Mucosa of descending colon (tissue), 3 donors: ENCODE results near the gene GPC6. TPM values are rescaled to one million over a fixed set of nuclear protein-coding genes. Genes with fewer than 3 reads are reported as not detected.

Source experiments
- ATAC-seq: fragments of 200-7000 bp; cut with Tn5 transposase; one replicate; pipeline ENCODE4 v1.9.1; 2020; ENCODE audit warnings: mild to moderate bottlenecking, moderate library complexity
- DNase-seq, 3 donors: peaks; one replicate each; pipeline ENCODE4 v3.0.0-alpha.2; 2020
- H3K36me3 ChIP-seq: fragments of 200-600 bp; one replicate; pipeline ENCODE4 v1.8.0; 2021; ENCODE audit warnings: low read depth, mild to moderate bottlenecking
- H3K4me1 ChIP-seq: fragments of 200-600 bp; one replicate; pipeline ENCODE4 v1.8.0; 2021; ENCODE audit warnings: low read depth, mild to moderate bottlenecking
- H3K4me3 ChIP-seq: fragments of 200-600 bp; one replicate; pipeline ENCODE4 v1.8.0; 2021; ENCODE audit warnings: mild to moderate bottlenecking
- H3K9me3 ChIP-seq: fragments of 200-600 bp; one replicate; pipeline ENCODE4 v1.8.0; 2021; ENCODE audit warnings: mild to moderate bottlenecking
- intact Hi-C, 2 donors: fragments of 100-400 bp; cut with DNase I in 1 of 2; cut with micrococcal nuclease in 1 of 2; formaldehyde crosslinking; loops; one replicate each; pipeline versions ENCODE4 v1.11.0 to v1.11.1; 2022; cut with DNase I, micrococcal nuclease
- total RNA-seq, 3 donors: library from RNA; stranded (reverse); fragmentation: NEBNext Ultra II Directional in 2 of 3; extraction: Animal tissue kit (Norgen Biotek cat#: 25700) in 2 of 3; gene quantifications; one replicate each; pipeline versions ENCODE4 v1.2.1 to v1.2.4, GENCODE V29; 2021 to 2023
- TF ChIP-seq, protein P1 (sequence below): fragments of 200-600 bp; IDR thresholded peaks from one replicate; pipeline ENCODE4 v1.8.0; 2022; ENCODE audit warnings: antibody characterized with exemption, mild to moderate bottlenecking
- donor health status: DM: no; HTN: no; CAD: no; lungs with moderate emphysema.
- donor health status: DM: no; HTN: no; CAD: no.
- donor health status: DM: no; HTN: yes; CAD: no.

Gene GPC6
- total RNA-seq, 3 donors from 2014 or later, result 2.7 to 11.3 (median 7.5) TPM

DNA sequence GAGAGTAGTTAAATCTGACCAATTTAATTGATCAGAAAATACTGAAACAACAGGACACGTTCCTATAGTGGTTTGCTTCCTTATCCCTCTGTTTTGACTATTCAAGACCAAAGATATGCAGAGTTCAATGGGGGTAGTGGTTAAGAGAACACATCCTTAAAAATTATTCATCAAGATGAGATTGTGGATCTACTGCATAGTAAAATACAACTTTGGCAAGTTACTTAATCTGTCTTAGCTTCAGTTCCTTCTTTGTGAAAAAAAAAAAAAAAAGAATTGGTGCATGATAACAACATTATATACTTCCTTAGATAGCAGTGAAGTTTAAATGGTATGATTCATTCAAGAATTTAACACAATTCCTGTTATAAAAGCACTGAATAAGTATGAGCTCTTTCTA, 700.8 kb downstream of the GPC6 start:
- ATAC-seq (no peak), DNase-seq (no peak)
- H3K36me3 ChIP-seq, result no peaks in the 10 kb centered on the region
- no peak overlapping the region for H3K4me3 ChIP-seq
- H3K9me3 ChIP-seq, result no peaks in the 10 kb centered on the region
- intact Hi-C loops, result no loop called here
- H3K4me1 ChIP-seq, result no peaks in the 10 kb centered on the region
- TF ChIP-seq, protein P1, sequence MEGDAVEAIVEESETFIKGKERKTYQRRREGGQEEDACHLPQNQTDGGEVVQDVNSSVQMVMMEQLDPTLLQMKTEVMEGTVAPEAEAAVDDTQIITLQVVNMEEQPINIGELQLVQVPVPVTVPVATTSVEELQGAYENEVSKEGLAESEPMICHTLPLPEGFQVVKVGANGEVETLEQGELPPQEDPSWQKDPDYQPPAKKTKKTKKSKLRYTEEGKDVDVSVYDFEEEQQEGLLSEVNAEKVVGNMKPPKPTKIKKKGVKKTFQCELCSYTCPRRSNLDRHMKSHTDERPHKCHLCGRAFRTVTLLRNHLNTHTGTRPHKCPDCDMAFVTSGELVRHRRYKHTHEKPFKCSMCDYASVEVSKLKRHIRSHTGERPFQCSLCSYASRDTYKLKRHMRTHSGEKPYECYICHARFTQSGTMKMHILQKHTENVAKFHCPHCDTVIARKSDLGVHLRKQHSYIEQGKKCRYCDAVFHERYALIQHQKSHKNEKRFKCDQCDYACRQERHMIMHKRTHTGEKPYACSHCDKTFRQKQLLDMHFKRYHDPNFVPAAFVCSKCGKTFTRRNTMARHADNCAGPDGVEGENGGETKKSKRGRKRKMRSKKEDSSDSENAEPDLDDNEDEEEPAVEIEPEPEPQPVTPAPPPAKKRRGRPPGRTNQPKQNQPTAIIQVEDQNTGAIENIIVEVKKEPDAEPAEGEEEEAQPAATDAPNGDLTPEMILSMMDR, result no peak

DNA sequence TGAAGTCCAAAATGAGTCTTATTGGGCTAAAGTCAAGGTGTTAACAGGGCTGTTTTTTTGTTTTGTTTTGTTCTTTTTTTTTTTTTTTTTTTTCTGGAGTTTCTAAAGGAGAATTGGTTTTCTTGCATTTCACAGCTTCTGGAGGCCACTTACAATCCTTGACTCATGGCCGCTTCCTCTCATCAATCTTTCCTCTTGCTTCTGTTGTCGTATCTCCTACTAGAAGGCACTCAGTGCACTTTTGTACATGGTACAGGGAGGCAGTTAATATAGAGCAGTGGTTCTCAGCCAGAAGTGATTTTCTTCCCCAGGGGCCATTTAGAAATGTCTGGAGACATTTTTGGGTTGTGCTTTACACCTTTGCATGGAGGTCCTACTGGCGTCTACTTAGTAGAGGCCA, 706.3 kb downstream of the GPC6 start:
- Histone ChIP-seq H3K4me1 (no peaks in the 10 kb centered on the region), H3K9me3 (no peaks in the 10 kb centered on the region), H3K4me3 (no peak overlapping the region), H3K36me3 (no peaks in the 10 kb centered on the region)
- TF ChIP-seq, protein P1, result no peak
- intact Hi-C loops, result no loop called here
- ATAC-seq, result no peak
- DNase-seq, result no peak

DNA sequence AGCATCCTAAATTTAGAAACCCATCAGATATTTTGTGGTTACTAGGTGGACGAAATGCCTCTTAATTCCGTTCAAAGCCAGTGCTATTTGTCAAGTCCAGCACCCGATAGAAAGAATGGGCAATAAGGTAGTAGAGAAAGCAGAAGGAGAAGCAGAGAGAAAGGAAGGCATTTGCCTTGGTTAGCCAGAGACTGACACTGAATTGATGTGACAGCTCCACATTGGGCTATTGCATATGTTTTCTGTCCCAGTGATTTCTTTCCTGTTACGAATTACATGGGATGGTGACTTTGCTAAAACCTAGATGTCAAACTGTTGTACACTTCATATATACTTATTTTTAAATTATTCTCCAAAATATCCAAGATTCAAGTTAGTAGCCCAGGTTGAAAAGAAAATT, 710.3 kb downstream of the GPC6 start:
- H3K4me1 ChIP-seq, result no peaks in the 10 kb centered on the region
- TF ChIP-seq, protein P1, result no peak
- H3K9me3 ChIP-seq, result no peaks in the 10 kb centered on the region
- intact Hi-C loops, result no loop called here
- DNase-seq (no peak), ATAC-seq (no peak)
- H3K4me3 ChIP-seq, result no peak overlapping the region
- H3K36me3 ChIP-seq, result no peaks in the 10 kb centered on the region

DNA sequence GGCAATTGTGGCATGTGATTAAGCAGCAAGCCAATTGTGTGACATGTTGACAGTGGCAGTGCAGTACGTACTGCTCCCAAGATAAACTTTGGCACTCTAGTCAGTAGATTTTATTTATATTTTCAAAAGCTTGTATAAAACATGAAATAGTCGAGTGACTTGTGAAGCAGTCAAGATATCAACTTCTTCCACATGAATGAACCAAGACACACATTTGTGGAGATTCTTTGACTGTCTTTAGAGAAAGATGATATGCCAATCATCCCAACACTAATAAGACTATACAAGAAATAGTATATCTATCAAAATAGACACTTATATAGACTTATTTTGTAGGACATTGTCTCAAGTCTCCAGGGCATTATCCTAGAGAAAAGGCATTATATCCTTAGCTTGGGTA, 714.8 kb downstream of the GPC6 start:
- DNase-seq (no peak), ATAC-seq (no peak)
- no peak overlapping the region for H3K4me3 ChIP-seq
- intact Hi-C loops, result no loop called here
- H3K4me1 ChIP-seq, result no peaks in the 10 kb centered on the region
- H3K36me3 ChIP-seq, result no peaks in the 10 kb centered on the region
- TF ChIP-seq, protein P1, result no peak
- H3K9me3 ChIP-seq, result no peaks in the 10 kb centered on the region

GRCh38 chr13:93942016-93942415, 715.4 kb downstream of the GPC6 start:
- no peak overlapping the region for H3K4me3 ChIP-seq

More at GRCh38 chr13:93942016-93942415, 715.4 kb downstream of the GPC6 start:
- H3K36me3 ChIP-seq, result no peaks in the 10 kb centered on the region
- ATAC-seq (no peak), DNase-seq (no peak)
- H3K9me3 ChIP-seq, result no peaks in the 10 kb centered on the region
- TF ChIP-seq, protein P1, result no peak
- H3K4me1 ChIP-seq, result no peaks in the 10 kb centered on the region
- intact Hi-C loops, result no loop called here
